A673 (cell line): ENCODE results near the gene MLIP.

ENCODE experiments used
- CTCF ChIP-seq: fragments of 300-800, 200-600 bp; sonication (generic); conservative IDR thresholded peaks from 2 replicates; pipeline ENCODE4 v1.5.1; 2017; ENCODE audit warnings: low read depth, mild to moderate bottlenecking, antibody characterized with exemption, low read length, moderate library complexity, mixed read lengths
- EZH2 ChIP-seq: fragments of 200-600 bp; sonication (generic); IDR thresholded peaks from 2 replicates; pipeline ENCODE4 v1.6.1; 2017; ENCODE audit warnings: borderline replicate concordance, low read depth, mild to moderate bottlenecking, mixed read lengths, antibody characterized with exemption, low read length; ENCODE audit not compliant: poor library complexity, severe bottlenecking

GRCh38 chr6:54252916-54253315, 141.7 kb downstream of the MLIP start:
- TF ChIP-seq CTCF (no peak), EZH2 (no peak)
